NCI-H460 (cell line): ENCODE results near the gene GDPD1. TPM values are rescaled to one million over a fixed set of nuclear protein-coding genes. Genes with fewer than 3 reads are reported as not detected.
A peak's percentile ranks its signal among the peaks of the same experiment; 100 is the strongest.
"Not testable (repeated sequence)": the region's sequence is repeated elsewhere in the genome, so short reads cannot be mapped to it uniquely, and the experiment has no call there.

ENCODE experiments used
- DNase-seq: peaks from one replicate; pipeline ENCODE4 v3.0.0-alpha.2; 2016; ENCODE audit warnings: low read depth; ENCODE audit errors: extremely low read depth
- small RNA-seq, 2 experiments: library from RNA; depleted of rRNA; stranded (forward); fragments of <200 nt; gene quantifications; one replicate each; pipeline ENCODE3, GENCODE V24; 2014
- total RNA-seq: library from RNA; depleted of rRNA; stranded (reverse); fragments of >200 nt; shearing (Covaris generic); gene quantifications from 2 replicates; pipeline ENCODE4 v1.2.3, GENCODE V29; 2014; rRNA removed

The GDPD1 gene
- total RNA-seq, 1 experiment from 2014 or later, result 21.3 TPM

DNA sequence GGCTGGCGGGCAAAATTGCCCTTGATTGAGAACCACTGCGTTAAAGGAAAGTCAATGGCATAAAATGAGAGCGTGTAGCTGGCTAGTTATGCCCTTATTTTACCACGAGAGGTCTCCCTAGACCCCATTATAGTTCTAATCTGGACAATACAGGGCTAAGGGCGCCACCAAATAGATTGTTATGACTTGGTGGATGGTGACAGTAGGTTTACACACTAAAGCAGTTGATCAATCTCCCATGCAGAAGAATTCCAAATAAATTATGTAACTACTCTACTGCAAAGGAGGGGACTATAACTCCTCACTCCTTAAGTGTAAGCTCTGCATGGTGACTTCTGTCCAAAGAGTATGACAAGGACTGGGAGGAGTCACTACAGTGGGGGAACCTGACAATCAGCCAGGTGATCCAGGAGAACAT, 90.7 kb downstream of the GDPD1 start:
- peak; percentile 74 for DNase-seq

GRCh38 chr17:59311521-59311920, 91.2 kb downstream of the GDPD1 start:
- DNase-seq, result not testable (repeated sequence)

- no peak for DNase-seq
Observed at GRCh38 chr17:59315866-59316265, 95.6 kb downstream of the GDPD1 start.

Small RNA genes within 50 kb of the gene (small RNA-seq; reads per million reads assigned to genes)
- gene RF00019, result 0 reads per million in 2 experiments
- 0 reads per million in 2 experiments for gene SNRPGP17

Other genes with a start within 250 kb of the GDPD1 start
- gene TRIM37, start 113.6 kb upstream of the GDPD1 start, total RNA-seq, result 27.1 and 28.2 TPM in 2 replicates
- gene SKA2, start 65.3 kb upstream of the GDPD1 start, total RNA-seq, result 102 and 107 TPM in 2 replicates
- 47.7 and 47.9 TPM in 2 replicates for gene PRR11, start 64.8 kb upstream of the GDPD1 start, total RNA-seq
- 24.0 and 24.2 TPM in 2 replicates for gene SMG8, start 10.5 kb upstream of the GDPD1 start, total RNA-seq
- 0.09 and 0.15 TPM in 2 replicates for gene YPEL2, start 111.1 kb downstream of the GDPD1 start, total RNA-seq